GM12892 (cell line): ENCODE measurements around the gene ARID3A.

Source experiments
- DNase-seq: peaks from one replicate; pipeline ENCODE4 v3.0.0; 2011; ENCODE audit not compliant: insufficient read length
- FAIRE-seq: peaks from 2 replicates; lab custom pipeline; 2011; peaks lifted over from hg19 to GRCh38; lab: Jason Lieb, UNC
- POLR2A ChIP-seq: IDR thresholded peaks from 2 replicates; pipeline ENCODE4 v1.6.1; 2011; ENCODE audit warnings: low read depth, low read length, control low read depth
- POLR2AphosphoS5 ChIP-seq: IDR thresholded peaks from 2 replicates; pipeline ENCODE4 v1.6.1; 2011; ENCODE audit warnings: low read depth, low read length, control low read depth
- TAF1 ChIP-seq: IDR thresholded peaks from 2 replicates; pipeline ENCODE4 v1.6.1; 2011; ENCODE audit warnings: low read depth, mild to moderate bottlenecking, control low read depth, low read length, borderline replicate concordance

Gene ARID3A

DNA sequence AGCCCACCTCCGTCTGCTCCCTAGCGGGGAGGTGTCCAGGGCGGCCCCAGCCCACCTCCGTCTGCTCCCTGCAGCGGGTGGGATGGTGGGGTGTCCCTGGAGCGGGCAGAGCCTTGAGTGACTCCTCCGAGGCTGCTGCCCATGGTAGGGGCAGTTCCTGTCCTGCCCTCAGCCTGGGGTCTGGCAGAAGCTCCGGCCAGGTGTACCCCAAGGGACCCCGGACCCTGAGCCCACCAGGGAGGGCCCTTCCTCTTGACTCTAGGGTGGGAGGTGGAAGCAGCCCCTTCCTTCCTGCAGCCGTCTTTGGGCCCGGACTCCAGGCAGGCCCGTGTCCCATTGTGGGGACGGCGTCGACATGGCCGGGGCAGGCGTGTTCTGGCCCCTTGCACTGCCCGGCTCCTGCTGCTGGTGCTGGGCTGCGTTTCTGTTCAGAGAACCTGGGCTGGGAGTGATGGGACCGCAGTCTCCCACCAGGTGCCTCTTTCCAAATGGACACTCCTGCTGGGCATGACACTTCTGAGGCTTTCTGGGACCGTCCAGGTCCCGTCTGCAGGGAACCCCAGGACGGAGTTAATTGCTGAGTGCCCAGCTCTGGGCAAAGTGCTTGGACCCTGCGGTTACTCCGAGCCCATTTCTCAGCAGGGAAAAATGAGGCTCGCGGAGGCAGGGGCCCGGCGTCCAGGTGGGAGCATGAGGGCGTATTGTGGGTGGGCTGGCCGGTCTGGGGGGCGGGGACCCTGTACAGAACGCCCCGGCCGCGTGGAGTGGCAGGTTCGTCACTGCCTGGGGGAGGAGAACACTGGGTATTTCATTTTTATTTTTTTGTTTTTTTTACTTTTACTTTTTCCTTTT lies 19.8 kb downstream of the ARID3A start:
- TF ChIP-seq POLR2AphosphoS5 (no peak), POLR2A (0 out of 2 replicates have a peak, but pooled peaks have one; percentile 11)
- FAIRE-seq (no peak), DNase-seq (no peak)

DNA sequence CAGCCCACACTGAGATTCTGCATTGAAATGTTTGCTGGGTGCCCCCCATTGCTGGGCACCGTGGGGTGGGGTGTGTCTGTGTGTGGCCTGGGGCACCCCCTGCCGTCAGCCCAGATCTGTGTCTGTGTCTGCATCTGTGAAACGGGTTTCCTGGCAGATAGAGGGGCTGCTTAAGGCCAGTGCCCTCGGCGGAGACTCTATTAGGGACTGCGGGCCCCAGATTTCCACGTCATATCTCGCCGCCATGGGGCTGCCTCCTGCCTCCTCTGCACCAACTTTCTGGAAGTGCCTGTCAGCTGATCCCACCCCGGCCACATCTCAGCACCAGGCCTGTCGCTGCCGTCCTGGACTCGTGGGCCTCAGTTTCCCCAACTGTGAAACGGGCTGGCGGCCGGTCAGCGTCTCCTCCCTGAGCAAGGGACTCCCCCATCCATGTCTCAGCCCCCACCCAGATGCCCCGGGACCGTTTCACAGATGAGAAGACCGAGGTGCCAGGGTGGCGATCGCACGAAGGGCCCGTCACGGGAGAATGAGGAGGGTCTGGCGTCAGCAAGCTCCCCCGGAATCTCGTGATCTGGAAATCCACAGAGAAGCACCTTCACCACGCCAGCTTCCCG lies 21.4 kb downstream of the ARID3A start:
- DNase-seq (no peak), FAIRE-seq (no peak)
- TF ChIP-seq POLR2A (peak; percentile 6; the same call in 1 of the 2 replicates), POLR2AphosphoS5 (no peak), TAF1 (0 out of 2 replicates have a peak, but pooled peaks have one; percentile 32)

DNA sequence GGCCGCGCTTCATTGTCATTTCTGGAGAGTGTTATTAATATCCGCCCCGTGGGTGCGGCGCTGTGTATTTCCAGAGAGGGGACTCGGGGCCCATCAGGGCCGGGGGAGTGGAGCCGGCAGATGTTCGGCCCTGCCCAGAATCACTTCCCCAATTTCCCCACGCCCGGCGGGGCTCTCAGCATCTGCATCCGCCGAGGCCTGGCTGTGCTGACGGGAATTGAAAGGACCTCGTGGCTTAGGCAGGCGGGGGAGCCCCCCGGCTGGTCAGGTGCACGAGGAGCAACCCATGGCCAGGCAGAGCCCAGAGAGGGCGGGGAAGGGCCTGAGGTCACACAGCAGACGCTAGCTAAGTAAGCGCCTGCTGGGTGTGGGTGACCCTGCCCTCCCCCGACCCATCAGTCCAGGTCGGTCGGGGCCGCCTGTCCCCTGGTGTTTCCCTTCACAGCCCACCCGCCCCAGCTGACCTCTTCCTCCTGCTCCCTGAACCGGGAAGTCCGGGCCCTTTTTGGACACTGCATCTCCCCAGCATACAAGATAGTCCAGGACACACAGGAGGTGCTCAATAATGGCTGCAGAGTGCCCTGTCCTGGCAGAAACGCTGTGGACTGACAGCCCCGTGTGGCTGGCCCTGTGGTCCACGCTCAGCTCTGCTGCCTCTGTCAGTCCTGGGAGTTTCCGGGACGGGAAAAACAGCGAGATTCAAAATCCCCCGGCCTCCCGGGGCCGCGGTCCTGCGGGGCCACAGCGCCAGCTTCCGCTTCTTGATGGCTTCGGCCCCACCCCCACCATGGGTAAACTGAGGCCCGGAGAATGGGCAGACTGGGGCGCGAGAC lies 22.1 kb downstream of the ARID3A start:
- DNase-seq (peak; percentile 94), FAIRE-seq (peak; percentile 96)
- TF ChIP-seq POLR2A = no peak
- 0 out of 2 replicates have a peak, but pooled peaks have one; percentile 33 for TF ChIP-seq TAF1
- peak; percentile 63; the same call in 1 of the 2 replicates for TF ChIP-seq POLR2AphosphoS5

DNA sequence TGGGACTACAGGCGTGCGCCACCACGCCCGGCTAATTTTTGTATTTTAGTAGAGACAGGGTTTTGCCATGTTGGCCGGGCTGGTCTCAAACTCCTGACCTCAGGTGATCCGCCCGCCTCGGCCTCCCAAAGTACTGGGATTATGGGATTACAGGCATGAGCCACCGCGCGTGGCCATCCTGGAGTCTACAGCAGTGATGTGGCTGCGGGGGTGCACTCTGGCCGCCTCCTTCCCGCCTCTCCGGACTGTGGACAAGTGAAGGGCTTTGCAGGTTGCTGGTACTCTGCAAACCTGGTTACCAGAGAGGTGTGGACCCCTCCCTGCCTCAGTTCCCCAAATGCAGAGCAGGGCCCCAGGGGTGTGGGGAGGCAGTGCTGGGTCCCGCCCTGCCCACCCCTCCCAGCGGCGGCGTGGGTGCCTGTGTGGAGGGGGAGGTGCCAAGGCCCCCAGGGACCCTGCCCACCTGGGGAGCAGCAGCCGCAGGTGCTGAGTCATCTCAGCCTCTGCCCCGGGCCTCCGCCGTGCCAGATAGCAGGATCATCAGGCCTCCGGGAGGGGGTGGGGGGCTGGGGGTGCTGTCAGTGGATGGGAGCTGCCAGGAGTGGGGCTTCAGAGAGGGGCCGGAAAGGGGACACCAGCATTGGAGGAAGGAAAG lies 23.1 kb downstream of the ARID3A start:
- no peak for DNase-seq
- TF ChIP-seq POLR2A = no peak
- TF ChIP-seq POLR2AphosphoS5 = no peak
- no peak for TF ChIP-seq TAF1
- peak; percentile 84 for FAIRE-seq

DNA sequence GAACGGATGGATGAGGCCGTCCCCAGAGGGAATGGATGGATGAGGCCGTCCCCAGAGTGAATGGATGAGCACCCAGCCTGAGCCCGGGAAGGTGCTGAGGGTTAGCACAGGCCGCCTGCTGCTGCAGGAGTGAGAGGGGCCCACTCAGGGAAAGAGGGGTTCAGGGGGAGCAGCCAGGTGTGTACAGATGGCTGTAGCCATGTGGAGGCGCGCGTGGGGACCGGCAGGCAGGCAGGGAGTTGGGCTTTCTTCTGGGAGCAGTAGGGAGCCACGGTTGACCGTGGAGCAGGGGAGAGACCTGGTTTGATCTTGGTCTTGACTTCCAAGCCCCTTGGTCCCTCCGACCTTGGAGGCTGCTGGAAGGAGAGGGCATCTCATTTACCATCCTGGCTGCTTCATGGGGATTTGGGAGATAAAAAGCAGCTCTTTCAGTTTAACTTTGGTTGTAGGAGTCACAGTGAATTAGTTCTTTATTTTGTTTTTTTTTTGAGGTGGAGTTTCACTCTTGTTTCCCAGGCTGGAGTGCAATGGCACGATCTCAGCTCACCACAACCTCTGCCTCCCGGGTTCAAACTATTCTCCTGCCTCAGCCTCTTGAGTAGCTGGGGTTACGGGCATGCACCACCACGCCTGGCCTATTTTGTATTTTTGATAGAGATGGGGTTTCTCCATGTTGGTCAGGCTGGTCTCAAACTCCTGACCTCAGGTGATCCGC lies 24.7 kb downstream of the ARID3A start:
- peak; percentile 62 for FAIRE-seq

DNA sequence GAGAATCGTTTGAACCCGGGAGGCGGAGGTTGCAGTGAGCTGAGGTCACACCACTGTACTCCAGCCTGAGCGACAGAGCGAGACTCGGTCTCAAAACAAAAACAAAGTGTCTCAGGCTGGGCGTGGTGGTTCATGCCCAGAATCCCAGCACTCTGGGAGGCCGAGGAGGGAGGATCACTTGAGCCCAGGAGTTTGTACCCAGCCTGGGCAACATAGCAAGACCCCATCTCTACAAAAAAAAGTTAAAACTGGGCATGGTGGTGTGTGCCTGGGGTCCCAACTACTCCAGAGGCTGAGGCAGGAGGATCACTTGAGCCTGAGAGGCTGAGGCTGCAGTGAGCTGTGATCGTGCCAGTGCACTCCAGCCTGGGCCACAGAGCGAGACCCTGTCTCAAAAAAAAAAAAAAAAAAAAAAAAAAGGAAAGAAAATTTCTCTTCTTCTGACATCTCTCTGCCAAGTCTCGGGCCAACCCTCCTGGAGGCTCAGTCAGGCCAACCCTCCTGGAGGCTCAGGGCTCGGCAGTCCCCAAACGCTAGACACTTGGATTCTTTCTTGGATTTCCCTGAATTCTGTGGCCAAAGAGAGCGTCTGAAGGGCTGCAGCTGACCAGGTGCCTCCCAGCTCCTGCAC lies 26.3 kb downstream of the ARID3A start:
- TF ChIP-seq POLR2A (no peak), TAF1 (no peak)
- DNase-seq (no peak), FAIRE-seq (peak; percentile 60)

More for the DNA sequence above, 24.7 kb downstream of the ARID3A start:
- no peak for DNase-seq
- TF ChIP-seq TAF1 = no peak
- TF ChIP-seq POLR2AphosphoS5 = no peak
- TF ChIP-seq POLR2A = no peak

DNA sequence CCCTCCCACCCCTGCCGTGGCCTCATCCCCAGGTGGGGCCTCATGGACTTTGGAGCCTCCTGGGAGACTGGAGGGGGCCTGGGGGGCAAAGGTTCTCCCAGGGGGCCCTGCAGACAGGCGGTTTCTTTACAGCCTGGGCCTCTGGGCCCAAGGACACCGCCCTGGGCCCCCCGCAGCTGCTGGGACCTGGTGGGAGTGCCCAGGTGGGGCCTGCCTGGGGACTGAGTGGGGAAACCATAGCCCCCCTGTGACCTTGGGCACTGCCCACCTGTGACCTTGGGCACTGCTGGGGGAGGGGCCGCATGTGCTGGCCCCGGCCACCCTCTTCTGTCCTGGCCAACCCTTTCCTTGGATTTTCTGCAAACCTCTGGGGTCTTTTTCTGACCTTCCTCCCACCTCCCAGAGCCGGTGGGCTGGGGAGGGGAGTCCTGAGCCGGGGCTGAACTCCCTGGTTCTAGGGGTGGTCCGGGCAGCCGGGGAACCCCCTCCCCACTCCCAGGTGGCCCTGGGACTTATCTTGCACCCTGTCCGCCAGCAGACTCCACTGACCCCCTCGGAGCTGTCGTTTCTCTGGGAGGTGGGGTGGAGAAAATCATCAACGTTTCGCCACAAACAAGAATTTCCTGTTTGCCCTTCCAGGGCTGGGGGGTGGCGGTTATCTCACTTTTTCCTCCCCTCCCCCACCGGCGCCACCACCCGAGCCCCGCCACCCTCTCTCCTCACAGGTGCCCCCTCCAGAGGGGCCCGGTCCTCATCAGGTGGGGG lies 27.0 kb downstream of the ARID3A start:
- no peak for TF ChIP-seq TAF1
- TF ChIP-seq POLR2A = no peak
- no peak for TF ChIP-seq POLR2AphosphoS5
- FAIRE-seq = peak; percentile 73
- no peak for DNase-seq

DNA sequence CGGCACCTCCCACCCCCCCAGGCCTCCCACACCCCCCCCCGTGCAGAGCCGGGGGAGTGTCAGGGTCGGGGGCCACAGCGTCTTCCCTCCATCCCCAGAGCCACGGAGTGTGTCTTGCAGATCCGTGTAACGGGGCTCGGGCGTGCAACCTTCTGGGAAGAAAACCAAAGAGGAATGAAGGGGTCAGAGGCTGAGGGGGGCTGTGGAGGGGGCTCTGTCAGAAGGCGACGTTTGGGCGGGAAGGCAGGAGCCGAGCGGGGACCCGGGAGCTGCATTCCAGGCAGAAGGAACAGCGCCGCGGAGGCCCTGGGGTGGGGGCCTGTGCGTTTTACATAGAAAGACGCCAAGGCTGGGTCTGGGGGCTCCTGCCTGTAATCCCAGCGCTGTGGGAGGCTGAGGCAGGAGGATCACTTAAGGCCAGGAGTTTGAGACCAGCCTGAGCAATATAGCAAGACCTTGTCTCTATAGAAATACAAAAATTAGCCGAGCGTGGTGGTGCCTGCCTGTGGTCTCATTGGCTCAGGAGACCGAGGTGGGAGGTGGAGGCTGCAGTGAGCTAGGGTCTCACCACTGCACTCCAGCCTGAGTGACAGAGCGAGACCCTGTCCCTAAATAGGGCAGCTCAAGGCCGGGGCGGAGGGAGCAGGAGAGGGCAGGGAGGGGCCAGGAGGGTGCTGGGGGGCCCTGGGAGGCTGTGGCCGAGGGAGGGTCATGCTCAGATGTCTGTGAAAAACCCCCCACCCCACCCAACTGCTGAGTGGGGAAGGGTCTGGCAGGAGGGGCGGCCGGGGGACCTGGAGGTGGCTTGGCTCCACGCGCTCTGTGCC lies 27.8 kb downstream of the ARID3A start:
- TF ChIP-seq POLR2A (no peak), POLR2AphosphoS5 (no peak), TAF1 (no peak)
- DNase-seq = no peak
- FAIRE-seq = peak; percentile 50
